Neural progenitor cell (in vitro differentiated cells): Measurements from ENCODE around the gene CASP6. TPM values are rescaled to one million over a fixed set of nuclear protein-coding genes. Genes with fewer than 3 reads are reported as not detected.

Experiments
- DNase-seq: peaks from one replicate; pipeline ENCODE4 v3.0.0-alpha.2; 2016; ENCODE audit warnings: low spot score
- H2AFZ ChIP-seq: fragments of 200-600 bp; sonication (generic); replicated peaks from 2 replicates; pipeline ENCODE4 v1.6.1; 2016; ENCODE audit warnings: antibody characterized with exemption
- H3F3A ChIP-seq: fragments of 200-600 bp; sonication (generic); 2 replicates; pipeline ENCODE4 v1.6.1; 2016; ENCODE audit warnings: antibody characterized with exemption, low read depth
- H3K27ac ChIP-seq: fragments of 200-600 bp; sonication (generic); 2 replicates; pipeline ENCODE4 v1.5.1; 2016; ENCODE audit warnings: mild to moderate bottlenecking
- H3K27me3 ChIP-seq: fragments of 200-600 bp; sonication (generic); 2 replicates; pipeline ENCODE4 v1.6.1; 2016; ENCODE audit warnings: mild to moderate bottlenecking, moderate library complexity
- H3K36me3 ChIP-seq: fragments of 200-600 bp; sonication (generic); 2 replicates; pipeline ENCODE4 v1.5.1; 2016
- H3K4me1 ChIP-seq: fragments of 200-600 bp; sonication (generic); 2 replicates; pipeline ENCODE4 v1.6.1; 2016; ENCODE audit warnings: mixed run types
- H3K4me2 ChIP-seq: fragments of 200-600 bp; sonication (generic); 2 replicates; pipeline ENCODE4 v1.6.1; 2016
- H3K4me3 ChIP-seq: fragments of 200-600 bp; sonication (generic); 2 replicates; pipeline ENCODE4 v1.5.1; 2016
- H3K79me2 ChIP-seq: fragments of 200-600 bp; sonication (generic); 2 replicates; pipeline ENCODE4 v1.6.1; 2016; ENCODE audit warnings: low read depth
- H3K9ac ChIP-seq: fragments of 200-600 bp; sonication (generic); 2 replicates; pipeline ENCODE4 v1.6.1; 2016
- H3K9me3 ChIP-seq: fragments of 200-600 bp; sonication (generic); 2 replicates; pipeline ENCODE4 v1.5.1; 2016; ENCODE audit warnings: low read depth
- H4K20me1 ChIP-seq: fragments of 200-600 bp; sonication (generic); 2 replicates; pipeline ENCODE4 v1.6.1; 2016; ENCODE audit warnings: low read depth
- H3K27ac Mint-ChIP-seq: 3 replicates; pipeline ENCODE4 v1.8.0; 2021; ENCODE audit warnings: mixed read lengths
- H3K27me3 Mint-ChIP-seq: 2 replicates; pipeline ENCODE4 v1.8.0; 2022; ENCODE audit warnings: low read depth, mild to moderate bottlenecking, inconsistent platforms, moderate library complexity, mixed read lengths; ENCODE audit not compliant: insufficient read depth
- H3K36me3 Mint-ChIP-seq: 3 replicates; pipeline ENCODE4 v1.8.0; 2021; ENCODE audit warnings: mixed read lengths
- H3K4me1 Mint-ChIP-seq: 3 replicates; pipeline ENCODE4 v1.8.0; 2021; ENCODE audit warnings: mixed read lengths
- H3K4me3 Mint-ChIP-seq: 3 replicates; pipeline ENCODE4 v1.8.0; 2021; ENCODE audit warnings: mild to moderate bottlenecking, moderate library complexity, mixed read lengths
- H3K9me3 Mint-ChIP-seq: 3 replicates; pipeline ENCODE4 v1.8.0; 2020; ENCODE audit warnings: mixed read lengths
- EZH2 ChIP-seq: fragments of 200-600 bp; sonication (generic); IDR thresholded peaks from 2 replicates; pipeline ENCODE4 v1.6.1; 2017; ENCODE audit warnings: antibody characterized with exemption, mild to moderate bottlenecking, moderate library complexity
- EZH2phosphoT487 ChIP-seq: fragments of 200-600 bp; sonication (generic); IDR thresholded peaks from 2 replicates; pipeline ENCODE4 v1.6.1; 2017; ENCODE audit warnings: antibody characterized with exemption
- total RNA-seq: library from RNA; depleted of rRNA; stranded (reverse); fragments of >200 nt; gene quantifications from 2 replicates; pipeline ENCODE4 v1.2.3, GENCODE V29; 2015; ENCODE audit warnings: low replicate concordance
- TF ChIP-seq, protein P1 (sequence below): fragments of 200-600 bp; sonication (generic); IDR thresholded peaks from 2 replicates; pipeline ENCODE4 v1.5.1; 2017; ENCODE audit warnings: antibody characterized with exemption, mild to moderate bottlenecking

The CASP6 gene
- total RNA-seq, 1 donor from 2014 or later = 37.2 TPM

GRCh38 chr4:109728385-109728784 lies 25.1 kb upstream of the CASP6 start:
- Histone ChIP-seq H3K9me3 (no peaks in the 10 kb centered on the region), H3K4me3 (peak overlapping the region; percentile 61), H4K20me1 (no peaks in the 10 kb centered on the region), H3K79me2 (peaks cover 42% of the 10 kb centered on the region), H3F3A (peaks cover 10% of the 10 kb centered on the region), H3K9ac (no peak overlapping the region), H3K36me3 (no peaks in the 10 kb centered on the region), H3K27me3 (peaks cover 10% of the 10 kb centered on the region), H2AFZ (no peak overlapping the region), H3K4me2 (peak overlapping the region; percentile 97), H3K4me1 (peaks cover 7% of the 10 kb centered on the region), H3K27ac (no peak overlapping the region)
- TF ChIP-seq EZH2phosphoT487 (no peak), EZH2 (no peak)
- TF ChIP-seq, protein P1, sequence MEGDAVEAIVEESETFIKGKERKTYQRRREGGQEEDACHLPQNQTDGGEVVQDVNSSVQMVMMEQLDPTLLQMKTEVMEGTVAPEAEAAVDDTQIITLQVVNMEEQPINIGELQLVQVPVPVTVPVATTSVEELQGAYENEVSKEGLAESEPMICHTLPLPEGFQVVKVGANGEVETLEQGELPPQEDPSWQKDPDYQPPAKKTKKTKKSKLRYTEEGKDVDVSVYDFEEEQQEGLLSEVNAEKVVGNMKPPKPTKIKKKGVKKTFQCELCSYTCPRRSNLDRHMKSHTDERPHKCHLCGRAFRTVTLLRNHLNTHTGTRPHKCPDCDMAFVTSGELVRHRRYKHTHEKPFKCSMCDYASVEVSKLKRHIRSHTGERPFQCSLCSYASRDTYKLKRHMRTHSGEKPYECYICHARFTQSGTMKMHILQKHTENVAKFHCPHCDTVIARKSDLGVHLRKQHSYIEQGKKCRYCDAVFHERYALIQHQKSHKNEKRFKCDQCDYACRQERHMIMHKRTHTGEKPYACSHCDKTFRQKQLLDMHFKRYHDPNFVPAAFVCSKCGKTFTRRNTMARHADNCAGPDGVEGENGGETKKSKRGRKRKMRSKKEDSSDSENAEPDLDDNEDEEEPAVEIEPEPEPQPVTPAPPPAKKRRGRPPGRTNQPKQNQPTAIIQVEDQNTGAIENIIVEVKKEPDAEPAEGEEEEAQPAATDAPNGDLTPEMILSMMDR = no peak
- H3K36me3 Mint-ChIP-seq = no peaks in the 10 kb centered on the region
- H3K27ac Mint-ChIP-seq = no peak overlapping the region
- peak overlapping the region; percentile 92 for H3K4me3 Mint-ChIP-seq
- H3K27me3 Mint-ChIP-seq = no peaks in the 10 kb centered on the region
- no peaks in the 10 kb centered on the region for H3K9me3 Mint-ChIP-seq
- H3K4me1 Mint-ChIP-seq = peaks cover 11% of the 10 kb centered on the region
- no peak for DNase-seq

DNA sequence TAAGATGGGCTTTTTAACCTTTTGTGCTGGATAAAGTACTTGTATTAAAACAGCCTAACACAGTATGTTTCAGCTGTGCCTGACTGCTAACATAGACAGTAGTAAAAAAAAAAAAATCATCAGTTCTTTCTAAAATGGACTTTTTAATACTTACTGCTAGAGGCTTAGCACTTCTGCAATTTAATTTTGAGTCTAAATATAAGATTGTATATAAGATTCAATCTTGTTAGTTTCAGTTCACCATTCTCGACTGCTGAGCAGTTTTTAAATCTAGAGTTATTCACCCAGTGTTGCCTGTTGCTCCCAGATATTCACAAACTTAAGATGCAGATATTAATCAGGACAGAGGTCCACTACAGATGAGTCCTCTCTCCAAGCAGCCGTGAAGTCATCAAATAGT lies 19.9 kb upstream of the CASP6 start:
- Histone ChIP-seq H3K36me3 (no peaks in the 10 kb centered on the region), H3K79me2 (peaks cover 41% of the 10 kb centered on the region), H3K27me3 (no peaks in the 10 kb centered on the region), H3K27ac (no peak overlapping the region), H3K4me2 (no peak overlapping the region), H3K9ac (no peak overlapping the region), H2AFZ (no peak overlapping the region), H3K4me1 (no peaks in the 10 kb centered on the region), H3K9me3 (no peaks in the 10 kb centered on the region), H3K4me3 (no peak overlapping the region), H4K20me1 (no peaks in the 10 kb centered on the region), H3F3A (no peaks in the 10 kb centered on the region)
- no peak overlapping the region for H3K4me3 Mint-ChIP-seq
- TF ChIP-seq EZH2 (no peak), EZH2phosphoT487 (no peak)
- TF ChIP-seq, protein P1 = no peak
- peaks cover 4% of the 10 kb centered on the region for H3K4me1 Mint-ChIP-seq
- no peaks in the 10 kb centered on the region for H3K36me3 Mint-ChIP-seq
- DNase-seq = no peak
- no peaks in the 10 kb centered on the region for H3K9me3 Mint-ChIP-seq
- no peak overlapping the region for H3K27ac Mint-ChIP-seq
- no peaks in the 10 kb centered on the region for H3K27me3 Mint-ChIP-seq

DNA sequence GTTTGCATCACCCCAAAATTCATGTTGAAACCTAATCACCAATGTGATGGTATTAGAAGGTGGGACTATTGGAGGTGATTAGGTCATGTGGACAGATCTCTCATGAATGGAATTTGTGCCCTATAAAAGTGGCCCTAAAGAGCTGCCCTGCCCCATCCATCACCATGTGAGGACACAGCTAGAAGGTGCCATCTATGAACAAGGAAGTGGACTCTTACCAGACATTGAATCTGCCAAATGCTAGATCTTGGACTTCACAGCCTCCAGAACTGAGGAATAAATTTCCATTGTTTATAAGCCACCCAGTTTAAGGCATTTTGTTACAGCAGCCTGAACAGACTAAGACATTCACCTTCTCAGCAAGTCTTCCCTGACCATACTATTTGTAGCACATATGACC lies 19.1 kb upstream of the CASP6 start:
- Histone ChIP-seq H3K4me1 (no peaks in the 10 kb centered on the region), H3K27ac (no peak overlapping the region), H3K79me2 (peaks cover 33% of the 10 kb centered on the region), H3F3A (no peaks in the 10 kb centered on the region), H3K36me3 (no peaks in the 10 kb centered on the region), H2AFZ (no peak overlapping the region), H3K9me3 (no peaks in the 10 kb centered on the region), H3K4me2 (no peak overlapping the region), H3K27me3 (no peaks in the 10 kb centered on the region), H3K4me3 (no peak overlapping the region), H4K20me1 (no peaks in the 10 kb centered on the region), H3K9ac (no peak overlapping the region)
- no peaks in the 10 kb centered on the region for H3K4me1 Mint-ChIP-seq
- DNase-seq = no peak
- no peaks in the 10 kb centered on the region for H3K9me3 Mint-ChIP-seq
- TF ChIP-seq, protein P1 = no peak
- TF ChIP-seq EZH2 = no peak
- no peak for TF ChIP-seq EZH2phosphoT487
- H3K27ac Mint-ChIP-seq = no peak overlapping the region
- no peak overlapping the region for H3K4me3 Mint-ChIP-seq
- no peaks in the 10 kb centered on the region for H3K27me3 Mint-ChIP-seq
- no peaks in the 10 kb centered on the region for H3K36me3 Mint-ChIP-seq
